Mammary epithelial cell (primary cell): ENCODE results near the gene ATRIP.

Experiments used
- CTCF ChIP-seq, 2 donors: IDR thresholded peaks in 1 of 2; conservative IDR thresholded peaks in 1 of 2; 2 replicates each; pipeline ENCODE4 v1.5.1; 2011 to 2012; ENCODE audit warnings: inconsistent platforms in 2 of 2, low read length in 2 of 2, mild to moderate bottlenecking in 2 of 2, control low read depth in 1 of 2, low read depth in 1 of 2; ENCODE audit not compliant: insufficient read depth in 1 of 2; ENCODE audit errors: extremely low read depth in 1 of 2
- EZH2 ChIP-seq: IDR thresholded peaks from 2 replicates; pipeline ENCODE4 v1.6.1; 2012; ENCODE audit warnings: low read length, inconsistent platforms, borderline replicate concordance

GRCh38 chr3:48423241-48423882 lies 23.2 kb upstream of the ATRIP start:
- TF ChIP-seq EZH2 (no peak), CTCF (conservative IDR thresholded peaks at IDR 0.05 in 1 of 2, IDR thresholded peaks at IDR 0.05 in 1 of 2; ENCODE audit: extremely low read depth in 1 of 2, insufficient read depth in 1 of 2, low read depth in 1 of 2, low read length in 2 of 2) (no peak)
